Measurements from ENCODE around the gene LRRC8D.

DNA sequence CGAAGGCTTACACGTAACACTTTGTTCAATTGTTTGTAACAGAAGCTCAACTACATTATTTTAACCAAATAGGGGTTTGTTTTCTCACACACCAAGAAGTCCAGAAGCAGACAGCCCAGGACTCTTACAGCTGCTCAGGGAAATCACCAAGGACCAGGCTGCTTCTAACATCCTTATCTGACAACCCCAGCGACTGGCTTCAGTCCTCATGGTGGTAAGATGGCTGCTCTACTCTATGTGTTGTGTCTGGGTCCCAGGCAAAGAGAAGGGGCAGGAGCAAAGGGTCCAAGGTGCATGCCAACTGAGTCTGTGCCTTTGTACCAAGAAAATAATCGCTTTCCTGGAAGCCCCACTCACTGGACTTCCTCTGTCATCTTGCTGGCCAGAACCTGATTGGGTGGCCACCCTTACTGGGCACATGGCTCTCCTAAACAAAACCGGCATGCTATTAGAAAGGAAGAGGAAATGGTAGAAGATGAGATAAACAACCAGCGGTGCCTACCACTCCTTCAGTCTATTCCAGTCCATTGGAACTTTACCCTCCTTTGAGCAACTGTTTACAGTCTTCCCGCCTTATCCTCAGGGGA, 34.1 kb upstream of the LRRC8D start:
- no peak for TF ChIP-seq POLR2A (IDR thresholded peaks at IDR 0.05; ENCODE audit: low read length)
- TF ChIP-seq GATA1 (IDR thresholded peaks at IDR 0.05; ENCODE audit: low read depth, low read length), result no peak
